ENCODE data around the gene NSG1. TPM values are rescaled to one million over a fixed set of nuclear protein-coding genes. Genes with fewer than 3 reads are reported as not detected.

NSG1 gene
- total RNA-seq, 1 experiment from 2014 or later: not detected

DNA sequence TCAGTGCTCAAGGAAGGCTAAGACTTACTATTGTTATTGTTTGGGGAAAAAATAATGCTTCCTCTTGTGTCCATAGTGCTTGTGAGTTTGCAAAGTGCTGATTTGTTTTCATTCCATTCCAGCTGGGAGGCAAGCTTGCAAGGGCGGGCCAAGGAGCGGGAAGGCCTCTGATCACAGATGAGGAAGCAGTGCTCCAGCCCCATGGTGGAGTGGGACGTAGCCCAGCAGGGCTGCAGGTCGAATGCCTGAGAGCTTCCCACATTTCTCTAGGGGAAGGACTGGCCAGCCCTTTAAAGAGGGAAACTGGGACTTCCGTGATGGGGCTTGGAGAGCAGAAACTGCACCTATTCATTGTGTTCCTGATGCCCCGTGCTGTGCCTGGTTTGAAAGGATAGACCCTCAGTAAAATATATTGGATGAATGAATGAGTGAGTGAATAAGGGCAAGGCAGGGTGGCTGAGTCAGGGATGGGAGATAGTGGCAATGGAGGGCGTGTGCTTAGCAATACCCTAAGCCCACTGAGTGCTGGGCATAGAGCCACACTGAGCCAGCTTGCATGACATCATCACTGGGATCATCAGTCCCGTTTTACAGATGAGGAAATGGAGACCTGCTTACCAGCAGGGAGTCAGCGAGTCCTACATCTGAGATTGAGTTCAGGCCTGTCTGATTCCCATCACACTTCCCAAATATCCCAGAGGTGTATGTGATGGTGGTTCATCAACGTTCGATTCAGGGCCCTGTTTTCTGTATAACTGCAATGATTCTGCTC lies 17.9 kb upstream of the NSG1 start:
- Mint-ChIP-seq H3K36me3 (ENCODE audit: insufficient read depth, unreplicated experiment) (no peaks in the 10 kb centered on the region), H3K9me3 (ENCODE audit: low read depth, unreplicated experiment) (peaks cover 2% of the 10 kb centered on the region), H3K4me3 (ENCODE audit: low read depth, unreplicated experiment) (no peak overlapping the region), H3K27ac (ENCODE audit: unreplicated experiment) (no peak overlapping the region), H3K27me3 (ENCODE audit: unreplicated experiment) (peaks cover 43% of the 10 kb centered on the region), H3K4me1 (ENCODE audit: low read depth, unreplicated experiment) (no peaks in the 10 kb centered on the region)
- intact Hi-C loops (cut with micrococcal nuclease; ENCODE audit: unreplicated experiment): no loop called here
- no TSS peak for BruUV-seq (replicated peaks)
- CTCF ChIA-PET: no interaction called here
- DNase-seq: no peak
- TF ChIP-seq, protein P1, sequence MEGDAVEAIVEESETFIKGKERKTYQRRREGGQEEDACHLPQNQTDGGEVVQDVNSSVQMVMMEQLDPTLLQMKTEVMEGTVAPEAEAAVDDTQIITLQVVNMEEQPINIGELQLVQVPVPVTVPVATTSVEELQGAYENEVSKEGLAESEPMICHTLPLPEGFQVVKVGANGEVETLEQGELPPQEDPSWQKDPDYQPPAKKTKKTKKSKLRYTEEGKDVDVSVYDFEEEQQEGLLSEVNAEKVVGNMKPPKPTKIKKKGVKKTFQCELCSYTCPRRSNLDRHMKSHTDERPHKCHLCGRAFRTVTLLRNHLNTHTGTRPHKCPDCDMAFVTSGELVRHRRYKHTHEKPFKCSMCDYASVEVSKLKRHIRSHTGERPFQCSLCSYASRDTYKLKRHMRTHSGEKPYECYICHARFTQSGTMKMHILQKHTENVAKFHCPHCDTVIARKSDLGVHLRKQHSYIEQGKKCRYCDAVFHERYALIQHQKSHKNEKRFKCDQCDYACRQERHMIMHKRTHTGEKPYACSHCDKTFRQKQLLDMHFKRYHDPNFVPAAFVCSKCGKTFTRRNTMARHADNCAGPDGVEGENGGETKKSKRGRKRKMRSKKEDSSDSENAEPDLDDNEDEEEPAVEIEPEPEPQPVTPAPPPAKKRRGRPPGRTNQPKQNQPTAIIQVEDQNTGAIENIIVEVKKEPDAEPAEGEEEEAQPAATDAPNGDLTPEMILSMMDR (IDR thresholded peaks at IDR 0.05; ENCODE audit: unreplicated experiment): no peak

DNA sequence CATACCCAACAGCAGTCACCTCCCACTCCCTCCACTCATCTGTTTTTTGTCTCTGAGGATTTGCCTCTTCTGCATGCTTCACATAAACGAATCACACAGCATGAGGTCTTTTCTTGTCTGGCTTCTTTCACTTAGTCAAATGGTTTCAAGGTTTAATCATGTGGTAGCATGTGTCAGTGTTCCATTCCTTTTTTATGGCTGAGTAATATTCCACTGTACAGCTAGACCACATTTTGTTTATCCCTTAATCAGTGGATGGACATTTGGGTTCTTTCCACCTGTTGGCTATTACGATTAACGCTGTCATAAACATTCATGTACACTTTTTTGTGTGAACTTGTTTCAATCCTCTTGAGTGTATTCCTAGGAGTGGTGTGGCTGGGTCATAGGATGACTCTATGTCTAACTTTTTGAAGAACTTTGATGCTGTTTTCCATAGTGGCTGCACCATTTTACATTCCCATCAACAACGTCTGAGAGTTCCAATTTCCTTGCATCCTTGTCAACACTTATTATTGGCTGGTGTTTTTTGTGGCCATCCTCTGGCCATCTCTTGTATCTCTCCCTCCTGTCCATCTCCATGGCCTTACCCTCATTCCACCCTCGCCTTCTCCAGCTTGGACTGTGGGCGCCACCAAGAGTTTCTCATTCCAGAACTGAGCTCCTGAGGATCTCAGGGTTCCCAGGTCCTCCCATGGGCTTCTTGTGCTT lies 12.4 kb upstream of the NSG1 start:
- CTCF ChIA-PET: no interaction called here
- Mint-ChIP-seq H3K27ac (ENCODE audit: unreplicated experiment) (no peak overlapping the region), H3K4me1 (ENCODE audit: low read depth, unreplicated experiment) (no peaks in the 10 kb centered on the region), H3K9me3 (ENCODE audit: low read depth, unreplicated experiment) (peaks cover 2% of the 10 kb centered on the region), H3K36me3 (ENCODE audit: insufficient read depth, unreplicated experiment) (no peaks in the 10 kb centered on the region), H3K27me3 (ENCODE audit: unreplicated experiment) (peaks cover 52% of the 10 kb centered on the region), H3K4me3 (ENCODE audit: low read depth, unreplicated experiment) (no peak overlapping the region)
- no TSS peak for BruUV-seq (replicated peaks)
- DNase-seq: no peak
- intact Hi-C loops (cut with micrococcal nuclease; ENCODE audit: unreplicated experiment): no loop called here
- TF ChIP-seq, protein P1 (IDR thresholded peaks at IDR 0.05; ENCODE audit: unreplicated experiment): no peak

- CTCF ChIA-PET: no interaction called here
- TF ChIP-seq, protein P1 (IDR thresholded peaks at IDR 0.05; ENCODE audit: unreplicated experiment): no peak
- Mint-ChIP-seq H3K36me3 (ENCODE audit: insufficient read depth, unreplicated experiment) (no peaks in the 10 kb centered on the region), H3K4me1 (ENCODE audit: low read depth, unreplicated experiment) (no peaks in the 10 kb centered on the region), H3K4me3 (ENCODE audit: low read depth, unreplicated experiment) (no peak overlapping the region), H3K27me3 (ENCODE audit: unreplicated experiment) (peaks cover 64% of the 10 kb centered on the region), H3K27ac (ENCODE audit: unreplicated experiment) (no peak overlapping the region), H3K9me3 (ENCODE audit: low read depth, unreplicated experiment) (peaks cover 2% of the 10 kb centered on the region)
- BruUV-seq (replicated peaks): no TSS peak
- no peak for DNase-seq
- intact Hi-C loops (cut with micrococcal nuclease; ENCODE audit: unreplicated experiment): no loop called here
Observed at GRCh38 chr4:4376074-4376473, 10.8 kb upstream of the NSG1 start.

GRCh38 chr4:4377191-4377590 lies 9.7 kb upstream of the NSG1 start:
- BruUV-seq (replicated peaks): no TSS peak
- no peaks in the 10 kb centered on the region for H3K36me3 Mint-ChIP-seq (ENCODE audit: insufficient read depth, unreplicated experiment)
- CTCF ChIA-PET: no interaction called here
- intact Hi-C loops (cut with micrococcal nuclease; ENCODE audit: unreplicated experiment): no loop called here
- TF ChIP-seq, protein P1 (IDR thresholded peaks at IDR 0.05; ENCODE audit: unreplicated experiment): no peak
- no peaks in the 10 kb centered on the region for H3K4me1 Mint-ChIP-seq (ENCODE audit: low read depth, unreplicated experiment)
- H3K4me3 Mint-ChIP-seq (ENCODE audit: low read depth, unreplicated experiment): no peak overlapping the region
- peaks cover 70% of the 10 kb centered on the region for H3K27me3 Mint-ChIP-seq (ENCODE audit: unreplicated experiment)
- DNase-seq: no peak
- H3K27ac Mint-ChIP-seq (ENCODE audit: unreplicated experiment): no peak overlapping the region
- peaks cover 2% of the 10 kb centered on the region for H3K9me3 Mint-ChIP-seq (ENCODE audit: low read depth, unreplicated experiment)
